Nephron progenitor cell (in vitro differentiated cells): ENCODE data around the gene ATP1A3.

ENCODE experiments used
- DNase-seq: peaks from one replicate; pipeline ENCODE4 v3.0.0; 2021
- H3K27ac Mint-ChIP-seq: 2 replicates; pipeline ENCODE4 v1.8.0; 2021; ENCODE audit warnings: mild to moderate bottlenecking, moderate library complexity, mixed read lengths
- H3K27me3 Mint-ChIP-seq: 2 replicates; pipeline ENCODE4 v1.8.0; 2021; ENCODE audit warnings: mild to moderate bottlenecking, low read depth, mixed read lengths; ENCODE audit not compliant: poor library complexity
- H3K36me3 Mint-ChIP-seq: 2 replicates; pipeline ENCODE4 v1.8.0; 2021; ENCODE audit warnings: low read depth, mixed read lengths
- H3K4me1 Mint-ChIP-seq: 2 replicates; pipeline ENCODE4 v1.8.0; 2021; ENCODE audit warnings: mixed read lengths
- H3K4me3 Mint-ChIP-seq: 2 replicates; pipeline ENCODE4 v1.8.0; 2021; ENCODE audit warnings: mild to moderate bottlenecking, moderate library complexity, mixed read lengths
- H3K9me3 Mint-ChIP-seq: 2 replicates; pipeline ENCODE4 v1.8.0; 2021; ENCODE audit warnings: mild to moderate bottlenecking, moderate library complexity, mixed read lengths
- TF ChIP-seq, protein P1 (sequence below): fragments of 200-600 bp; sonication (generic); IDR thresholded peaks from 2 replicates; pipeline ENCODE4 v1.5.0; 2021; ENCODE audit warnings: antibody characterized with exemption

Gene ATP1A3

DNA sequence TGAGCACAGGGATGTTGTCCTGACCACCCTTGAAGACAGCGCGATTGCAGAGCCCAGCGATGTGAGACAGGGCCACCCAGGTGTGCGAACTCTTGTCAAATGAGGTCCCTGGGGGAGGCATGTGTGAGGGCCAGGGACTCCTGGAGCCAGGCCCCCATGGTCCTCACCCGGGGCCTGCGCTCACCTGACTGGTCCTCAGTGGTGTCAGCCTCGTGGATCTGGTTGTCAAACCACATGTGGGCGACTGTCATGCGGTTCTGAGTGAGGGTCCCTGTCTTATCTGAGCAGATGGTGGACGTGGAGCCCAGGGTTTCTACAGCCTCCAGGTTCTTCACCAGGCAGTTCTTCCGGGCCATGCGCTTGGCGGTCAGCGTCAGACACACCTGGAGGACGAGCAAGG lies 12.3 kb downstream of the ATP1A3 start:
- Mint-ChIP-seq H3K4me1 (no peaks in the 10 kb centered on the region), H3K9me3 (no peaks in the 10 kb centered on the region), H3K27me3 (peaks cover 10% of the 10 kb centered on the region), H3K36me3 (no peaks in the 10 kb centered on the region), H3K4me3 (no peak overlapping the region), H3K27ac (no peak overlapping the region)
- DNase-seq = no peak
- TF ChIP-seq, protein P1, sequence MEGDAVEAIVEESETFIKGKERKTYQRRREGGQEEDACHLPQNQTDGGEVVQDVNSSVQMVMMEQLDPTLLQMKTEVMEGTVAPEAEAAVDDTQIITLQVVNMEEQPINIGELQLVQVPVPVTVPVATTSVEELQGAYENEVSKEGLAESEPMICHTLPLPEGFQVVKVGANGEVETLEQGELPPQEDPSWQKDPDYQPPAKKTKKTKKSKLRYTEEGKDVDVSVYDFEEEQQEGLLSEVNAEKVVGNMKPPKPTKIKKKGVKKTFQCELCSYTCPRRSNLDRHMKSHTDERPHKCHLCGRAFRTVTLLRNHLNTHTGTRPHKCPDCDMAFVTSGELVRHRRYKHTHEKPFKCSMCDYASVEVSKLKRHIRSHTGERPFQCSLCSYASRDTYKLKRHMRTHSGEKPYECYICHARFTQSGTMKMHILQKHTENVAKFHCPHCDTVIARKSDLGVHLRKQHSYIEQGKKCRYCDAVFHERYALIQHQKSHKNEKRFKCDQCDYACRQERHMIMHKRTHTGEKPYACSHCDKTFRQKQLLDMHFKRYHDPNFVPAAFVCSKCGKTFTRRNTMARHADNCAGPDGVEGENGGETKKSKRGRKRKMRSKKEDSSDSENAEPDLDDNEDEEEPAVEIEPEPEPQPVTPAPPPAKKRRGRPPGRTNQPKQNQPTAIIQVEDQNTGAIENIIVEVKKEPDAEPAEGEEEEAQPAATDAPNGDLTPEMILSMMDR = no peak

DNA sequence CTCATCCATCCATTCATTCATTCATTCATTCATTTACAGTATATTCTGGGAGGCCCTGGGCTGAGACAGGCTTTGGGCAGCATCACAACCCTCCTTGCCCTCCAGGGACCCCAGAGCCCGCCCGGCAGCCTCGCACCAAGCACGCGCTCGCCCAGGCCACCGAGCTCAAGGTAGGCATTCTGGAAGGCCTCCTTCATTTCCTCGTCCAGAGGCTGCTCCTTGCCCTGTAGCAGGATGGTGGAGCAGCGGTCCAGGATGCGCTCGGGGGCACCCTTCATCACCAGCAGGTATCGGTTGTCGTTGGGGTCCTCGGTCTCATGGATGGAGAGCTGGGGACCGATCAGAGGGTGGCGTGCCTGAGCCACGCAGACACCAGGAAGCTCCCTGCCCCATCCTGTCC lies 15.6 kb downstream of the ATP1A3 start:
- Mint-ChIP-seq H3K27me3 (peaks cover 3% of the 10 kb centered on the region), H3K36me3 (no peaks in the 10 kb centered on the region), H3K27ac (no peak overlapping the region), H3K4me1 (peaks cover 4% of the 10 kb centered on the region), H3K4me3 (no peak overlapping the region), H3K9me3 (no peaks in the 10 kb centered on the region)
- DNase-seq = no peak
- TF ChIP-seq, protein P1 = no peak

DNA sequence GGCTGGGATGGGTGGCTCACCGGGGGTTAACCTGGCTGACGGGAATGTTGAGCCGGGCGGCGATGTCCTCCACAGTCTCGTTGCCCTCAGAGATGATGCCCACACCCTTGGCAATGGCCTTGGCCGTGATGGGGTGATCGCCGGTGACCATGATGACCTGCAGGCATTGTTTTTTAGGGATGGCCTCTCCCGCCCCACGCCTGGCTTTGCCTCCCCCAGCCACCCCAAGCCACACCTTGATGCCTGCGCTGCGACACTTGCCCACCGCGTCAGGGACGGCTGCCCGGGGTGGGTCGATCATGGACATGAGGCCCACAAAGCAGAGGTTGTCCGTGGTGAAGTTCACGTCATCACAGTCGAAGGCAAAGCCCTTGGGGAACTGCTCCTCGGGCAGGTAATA lies 16.1 kb downstream of the ATP1A3 start:
- TF ChIP-seq, protein P1 = no peak
- H3K9me3 Mint-ChIP-seq = no peaks in the 10 kb centered on the region
- no peak overlapping the region for H3K4me3 Mint-ChIP-seq
- peaks cover 3% of the 10 kb centered on the region for H3K27me3 Mint-ChIP-seq
- DNase-seq = no peak
- H3K36me3 Mint-ChIP-seq = no peaks in the 10 kb centered on the region
- peaks cover 4% of the 10 kb centered on the region for H3K4me1 Mint-ChIP-seq
- no peak overlapping the region for H3K27ac Mint-ChIP-seq

- Mint-ChIP-seq H3K36me3 (no peaks in the 10 kb centered on the region), H3K27ac (no peak overlapping the region), H3K4me3 (no peak overlapping the region), H3K9me3 (no peaks in the 10 kb centered on the region), H3K27me3 (peaks cover 13% of the 10 kb centered on the region), H3K4me1 (peaks cover 9% of the 10 kb centered on the region)
- DNase-seq = no peak
- TF ChIP-seq, protein P1 = no peak
These were observed 19.4 kb downstream of the ATP1A3 start for GRCh38 chr19:41974652-41975051.

- H3K27ac Mint-ChIP-seq = no peak overlapping the region
- H3K36me3 Mint-ChIP-seq = no peaks in the 10 kb centered on the region
- H3K9me3 Mint-ChIP-seq = no peaks in the 10 kb centered on the region
- H3K4me1 Mint-ChIP-seq = peaks cover 9% of the 10 kb centered on the region
- no peak overlapping the region for H3K4me3 Mint-ChIP-seq
- TF ChIP-seq, protein P1 = no peak
- no peak for DNase-seq
- peaks cover 10% of the 10 kb centered on the region for H3K27me3 Mint-ChIP-seq
These were observed 22.7 kb downstream of the ATP1A3 start for GRCh38 chr19:41971363-41971762.

GRCh38 chr19:41969772-41970458 lies 24.1 kb downstream of the ATP1A3 start:
- Mint-ChIP-seq H3K27me3 (peaks cover 10% of the 10 kb centered on the region), H3K27ac (no peak overlapping the region), H3K36me3 (no peaks in the 10 kb centered on the region), H3K4me3 (no peak overlapping the region), H3K9me3 (no peaks in the 10 kb centered on the region), H3K4me1 (peaks cover 12% of the 10 kb centered on the region)
- no peak for DNase-seq
- TF ChIP-seq, protein P1 = no peak
